NB4 (cell line): Measurements from ENCODE around the gene PER3.

ENCODE experiments used
- CTCF ChIP-seq: IDR thresholded peaks from one replicate; pipeline ENCODE4 v1.5.1; 2012; ENCODE audit warnings: low read depth, low read length
- POLR2A ChIP-seq: IDR thresholded peaks from 2 replicates; pipeline ENCODE4 v1.6.1; 2011; ENCODE audit warnings: mild to moderate bottlenecking; ENCODE audit not compliant: insufficient read length; ENCODE audit errors: extremely low read depth

GRCh38 chr1:7761103-7761502 is 23.0 kb upstream of the PER3 start:
- no peak for TF ChIP-seq CTCF
- no peak for TF ChIP-seq POLR2A
